Right atrium auricular region (tissue), 2 donors: Measurements from ENCODE around the gene SORBS1. TPM values are rescaled to one million over a fixed set of nuclear protein-coding genes. Genes with fewer than 3 reads are reported as not detected.
A peak's percentile ranks its signal among the peaks of the same experiment; 100 is the strongest.

Experiments
- DNase-seq: peaks from one replicate; pipeline ENCODE4 v3.0.0-alpha.2; 2019; ENCODE audit warnings: low spot score
- H3K27ac ChIP-seq, 2 donors: fragments of 200-600 bp; sonication (generic); 1 replicate in 1 of 2; 2 replicates in 1 of 2; pipeline ENCODE4 v1.5.1; 2016 to 2019
- H3K27me3 ChIP-seq, 2 donors: fragments of 200-600 bp; sonication (generic); one replicate each; pipeline versions ENCODE4 v1.5.1 to v1.6.0; 2017 to 2019
- H3K36me3 ChIP-seq: fragments of 200-600 bp; sonication (generic); one replicate; pipeline ENCODE4 v1.5.1; 2016
- H3K4me1 ChIP-seq, 2 donors: fragments of 200-600 bp; sonication (generic); one replicate each; pipeline versions ENCODE4 v1.5.1 to v1.6.0; 2017 to 2019
- H3K4me3 ChIP-seq, 2 donors: fragments of 200-600 bp; sonication (generic); 1 replicate in 1 of 2; 2 replicates in 1 of 2; pipeline ENCODE4 v1.5.1; 2017 to 2019; ENCODE audit warnings: mild to moderate bottlenecking in 1 of 2, moderate library complexity in 1 of 2
- H3K9me3 ChIP-seq, 2 donors: fragments of 200-600 bp; sonication (generic); one replicate each; pipeline ENCODE4 v1.5.1; 2019
- total RNA-seq, 2 donors: library from RNA; depleted of rRNA; stranded (reverse); fragments of >200 nt; gene quantifications; one replicate each; pipeline ENCODE4 v1.1.0, GENCODE V29; 2016
- TF ChIP-seq, protein P1 (sequence below), 2 donors: fragments of 200-600 bp; sonication (generic); IDR thresholded peaks; one replicate each; pipeline ENCODE4 v1.5.1; 2019; ENCODE audit warnings: antibody characterized with exemption in 2 of 2

SORBS1 gene
- total RNA-seq, 2 donors from 2014 or later, result 742 to 815 TPM

- Histone ChIP-seq H3K4me1 (peaks cover 0 to 58% of the 10 kb centered on the region in 2 donors), H3K9me3 (no peaks in the 10 kb centered on the region), H3K27me3 (no peaks in the 10 kb centered on the region), H3K4me3 (no peak overlapping the region), H3K27ac (peak overlapping the region; percentile 87 to 94), H3K36me3 (peaks cover 85% of the 10 kb centered on the region)
- no peak for DNase-seq
- TF ChIP-seq, protein P1, sequence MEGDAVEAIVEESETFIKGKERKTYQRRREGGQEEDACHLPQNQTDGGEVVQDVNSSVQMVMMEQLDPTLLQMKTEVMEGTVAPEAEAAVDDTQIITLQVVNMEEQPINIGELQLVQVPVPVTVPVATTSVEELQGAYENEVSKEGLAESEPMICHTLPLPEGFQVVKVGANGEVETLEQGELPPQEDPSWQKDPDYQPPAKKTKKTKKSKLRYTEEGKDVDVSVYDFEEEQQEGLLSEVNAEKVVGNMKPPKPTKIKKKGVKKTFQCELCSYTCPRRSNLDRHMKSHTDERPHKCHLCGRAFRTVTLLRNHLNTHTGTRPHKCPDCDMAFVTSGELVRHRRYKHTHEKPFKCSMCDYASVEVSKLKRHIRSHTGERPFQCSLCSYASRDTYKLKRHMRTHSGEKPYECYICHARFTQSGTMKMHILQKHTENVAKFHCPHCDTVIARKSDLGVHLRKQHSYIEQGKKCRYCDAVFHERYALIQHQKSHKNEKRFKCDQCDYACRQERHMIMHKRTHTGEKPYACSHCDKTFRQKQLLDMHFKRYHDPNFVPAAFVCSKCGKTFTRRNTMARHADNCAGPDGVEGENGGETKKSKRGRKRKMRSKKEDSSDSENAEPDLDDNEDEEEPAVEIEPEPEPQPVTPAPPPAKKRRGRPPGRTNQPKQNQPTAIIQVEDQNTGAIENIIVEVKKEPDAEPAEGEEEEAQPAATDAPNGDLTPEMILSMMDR (IDR thresholded peaks at IDR 0.05), result no peak
Observed at GRCh38 chr10:95334805-95335144, 226.4 kb downstream of the SORBS1 start.

DNA sequence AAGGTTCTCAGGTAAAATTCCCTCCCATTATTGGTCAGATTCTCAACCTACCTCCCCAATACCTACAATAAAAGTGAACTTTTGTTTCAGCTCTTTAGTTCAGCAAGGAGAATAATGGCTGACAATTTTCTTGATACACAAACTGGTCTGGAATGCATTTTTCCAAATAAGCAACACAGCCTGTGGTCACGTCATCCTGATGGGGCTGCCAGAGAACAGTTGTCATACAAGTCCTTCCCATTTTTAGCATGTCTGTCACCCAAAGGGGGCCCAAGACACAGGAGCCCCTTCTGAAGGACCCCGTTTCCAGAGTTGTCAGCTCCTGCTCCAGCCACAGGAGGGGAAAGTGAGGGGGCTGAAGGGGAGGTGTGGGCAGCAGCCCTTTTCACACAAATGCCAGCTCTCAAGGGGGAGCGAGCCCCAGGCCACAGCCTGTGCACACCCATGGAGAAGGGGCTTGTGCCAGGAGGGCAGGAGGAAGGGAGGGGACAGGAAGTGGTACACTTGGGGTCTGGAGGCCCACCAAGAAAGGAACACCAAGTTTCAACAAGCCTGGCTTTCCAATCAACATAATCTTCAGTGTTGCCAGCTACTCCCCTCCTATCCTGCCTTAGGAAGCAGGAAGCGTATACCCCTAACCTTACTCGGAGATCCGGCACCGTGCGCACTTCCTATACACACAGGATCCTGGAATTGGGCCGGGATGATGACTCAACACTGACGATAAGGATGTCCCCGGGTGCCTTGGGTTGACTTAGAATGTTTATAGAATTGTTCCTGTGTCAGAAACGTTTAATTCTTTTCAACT is 227.0 kb downstream of the SORBS1 start:
- Histone ChIP-seq H3K27me3 (no peaks in the 10 kb centered on the region), H3K9me3 (no peaks in the 10 kb centered on the region), H3K4me1 (peaks cover 0 to 61% of the 10 kb centered on the region in 2 donors), H3K4me3 (no peak overlapping the region), H3K27ac (peak overlapping the region; percentile 87 to 94), H3K36me3 (peaks cover 86% of the 10 kb centered on the region)
- DNase-seq, result peak; percentile 98
- TF ChIP-seq, protein P1 (IDR thresholded peaks at IDR 0.05), result no peak

GRCh38 chr10:95332666-95333249 is 228.4 kb downstream of the SORBS1 start:
- TF ChIP-seq, protein P1 (IDR thresholded peaks at IDR 0.05), result no peak
- H3K4me3 ChIP-seq, result no peak overlapping the region
- no peak for DNase-seq
- peaks cover 0 to 63% of the 10 kb centered on the region in 2 donors for H3K4me1 ChIP-seq
- no peaks in the 10 kb centered on the region for H3K27me3 ChIP-seq
- no peaks in the 10 kb centered on the region for H3K9me3 ChIP-seq
- peaks cover 79% of the 10 kb centered on the region for H3K36me3 ChIP-seq
- peak overlapping the region; percentile 87 to 94 for H3K27ac ChIP-seq

GRCh38 chr10:95331596-95332130 is 229.5 kb downstream of the SORBS1 start:
- Histone ChIP-seq H3K27me3 (no peaks in the 10 kb centered on the region), H3K9me3 (no peaks in the 10 kb centered on the region), H3K27ac (peak overlapping the region in 1 of 2 donors; percentile 87), H3K36me3 (peaks cover 70% of the 10 kb centered on the region), H3K4me3 (no peak overlapping the region), H3K4me1 (peaks cover 0 to 62% of the 10 kb centered on the region in 2 donors)
- DNase-seq, result no peak
- TF ChIP-seq, protein P1 (IDR thresholded peaks at IDR 0.05), result no peak

DNA sequence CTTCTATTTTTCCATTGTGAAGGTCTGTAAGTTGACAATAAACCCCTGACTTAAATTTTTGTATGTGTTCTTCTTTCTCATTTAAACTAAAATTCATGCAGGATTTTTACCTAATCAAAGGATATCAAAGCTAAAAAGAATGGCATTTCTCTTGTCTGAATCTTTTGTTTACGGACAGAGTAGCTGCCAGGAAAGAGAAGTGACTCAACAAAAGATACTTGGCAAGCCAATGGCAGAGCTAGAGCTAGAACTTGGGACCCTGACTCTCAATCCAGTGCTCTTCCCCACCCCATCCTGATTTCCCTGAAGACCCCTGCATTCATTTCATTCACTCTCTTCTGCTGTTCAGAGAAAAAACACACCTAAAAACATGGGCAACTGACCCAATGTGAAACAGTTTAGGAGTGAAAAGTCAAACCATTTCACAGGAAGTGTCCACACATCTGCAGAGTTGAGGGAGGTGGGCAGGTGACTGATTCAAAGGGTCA is 230.2 kb downstream of the SORBS1 start:
- peaks cover 70% of the 10 kb centered on the region for H3K36me3 ChIP-seq
- no peaks in the 10 kb centered on the region for H3K27me3 ChIP-seq
- TF ChIP-seq, protein P1 (IDR thresholded peaks at IDR 0.05), result no peak
- H3K27ac ChIP-seq, result peak overlapping the region in 1 of 2 donors; percentile 87
- peaks cover 0 to 57% of the 10 kb centered on the region in 2 donors for H3K4me1 ChIP-seq
- no peak for DNase-seq
- no peak overlapping the region for H3K4me3 ChIP-seq
- no peaks in the 10 kb centered on the region for H3K9me3 ChIP-seq
